DND-41 (cell line): ENCODE results near the gene PLPP7.

Source experiments
- ATAC-seq: fragments of 200-7000 bp; cut with Tn5 transposase; 3 replicates; pipeline ENCODE4 v1.9.1; 2021; ENCODE audit warnings: low read depth; ENCODE audit not compliant: insufficient read depth
- DNase-seq: peaks from one replicate; pipeline ENCODE4 v3.0.0-alpha.2; 2020
- H2AFZ ChIP-seq: 2 replicates; pipeline ENCODE4 v1.6.0; 2012; ENCODE audit warnings: low read depth, low read length
- H3K27ac ChIP-seq: 2 replicates; pipeline ENCODE4 v1.5.1; 2012; ENCODE audit warnings: low read length, inconsistent platforms
- H3K27me3 ChIP-seq: fragments of 200-600 bp; sonication (generic); 2 replicates; pipeline ENCODE4 v1.6.0; 2012; ENCODE audit warnings: low read length, mild to moderate bottlenecking, inconsistent platforms; ENCODE audit not compliant: insufficient read depth, poor library complexity
- H3K36me3 ChIP-seq: 2 replicates; pipeline ENCODE4 v1.5.1; 2012; ENCODE audit warnings: low read length, inconsistent platforms; ENCODE audit not compliant: insufficient read depth
- H3K4me1 ChIP-seq: 2 replicates; pipeline ENCODE4 v1.5.1; 2012; ENCODE audit warnings: mild to moderate bottlenecking, low read length; ENCODE audit not compliant: insufficient read depth
- H3K4me2 ChIP-seq: 2 replicates; pipeline ENCODE4 v1.6.0; 2012; ENCODE audit warnings: mild to moderate bottlenecking, moderate library complexity, low read length, inconsistent platforms; ENCODE audit not compliant: insufficient read depth
- H3K4me3 ChIP-seq, 2 experiments: fragments of 200-600 bp in 1 of 2; shearing (Covaris generic) in 1 of 2; 2 replicates each; pipeline ENCODE4 v1.5.1; 2012 to 2016; ENCODE audit warnings: inconsistent platforms in 2 of 2, low read length in 2 of 2, mild to moderate bottlenecking in 2 of 2, low read depth in 1 of 2, moderate library complexity in 1 of 2
- H3K79me2 ChIP-seq: 2 replicates; pipeline ENCODE4 v1.6.0; 2012; ENCODE audit warnings: low read length, inconsistent platforms; ENCODE audit not compliant: insufficient read depth
- H3K9ac ChIP-seq: 2 replicates; pipeline ENCODE4 v1.6.0; 2012; ENCODE audit warnings: low read depth, mild to moderate bottlenecking, inconsistent platforms, low read length, moderate library complexity
- H3K9me3 ChIP-seq: 2 replicates; pipeline ENCODE4 v1.5.1; 2012; ENCODE audit warnings: low read length, moderate library complexity, mild to moderate bottlenecking, inconsistent platforms; ENCODE audit not compliant: insufficient read depth, severe bottlenecking
- H4K20me1 ChIP-seq: 2 replicates; pipeline ENCODE4 v1.6.0; 2012; ENCODE audit warnings: low read length; ENCODE audit not compliant: insufficient read depth
- CTCF ChIP-seq: IDR thresholded peaks from 2 replicates; pipeline ENCODE4 v1.5.1; 2012; ENCODE audit warnings: borderline replicate concordance, low read length, moderate library complexity, mild to moderate bottlenecking; ENCODE audit not compliant: poor library complexity, severe bottlenecking; ENCODE audit errors: extremely low read depth
- EZH2 ChIP-seq: IDR thresholded peaks from 3 replicates; pipeline ENCODE4 v1.6.1; 2012; ENCODE audit warnings: borderline replicate concordance, low read depth, mild to moderate bottlenecking, moderate library complexity, low read length, inconsistent platforms; ENCODE audit not compliant: severe bottlenecking

PLPP7 gene

GRCh38 chr9:131258698-131259431 is 30.7 kb upstream of the PLPP7 start:
- no peaks in the 10 kb centered on the region for H3K9me3 ChIP-seq
- peaks cover 40% of the 10 kb centered on the region for H3K79me2 ChIP-seq
- DNase-seq (no peak), ATAC-seq (no peak)
- H4K20me1 ChIP-seq, result peaks cover 13% of the 10 kb centered on the region; the same call in 1 of the 2 replicates
- peaks cover 44% of the 10 kb centered on the region for H3K4me1 ChIP-seq
- TF ChIP-seq CTCF, result no peak
- TF ChIP-seq EZH2, result no peak
- H2AFZ ChIP-seq, result no peak overlapping the region
- peaks cover 56% of the 10 kb centered on the region for H3K36me3 ChIP-seq
- H3K27me3 ChIP-seq, result no peaks in the 10 kb centered on the region
- no peak overlapping the region for H3K4me2 ChIP-seq
- H3K9ac ChIP-seq, result no peak overlapping the region; the same call in 1 of the 2 replicates
- H3K27ac ChIP-seq, result peak overlapping the region; percentile 100
- H3K4me3 ChIP-seq, result no peak overlapping the region

- ATAC-seq, result no peak
- H3K36me3 ChIP-seq, result peaks cover 62% of the 10 kb centered on the region
- no peak overlapping the region for H3K9ac ChIP-seq
- H3K27me3 ChIP-seq, result no peaks in the 10 kb centered on the region
- H3K4me3 ChIP-seq, result no peak overlapping the region
- no peak overlapping the region for H2AFZ ChIP-seq
- H3K9me3 ChIP-seq, result no peaks in the 10 kb centered on the region
- H3K4me1 ChIP-seq, result peaks cover 38% of the 10 kb centered on the region
- DNase-seq, result no peak
- peaks cover 46% of the 10 kb centered on the region for H3K79me2 ChIP-seq
- peaks cover 14% of the 10 kb centered on the region; the same call in 1 of the 2 replicates for H4K20me1 ChIP-seq
- TF ChIP-seq EZH2, result no peak
- TF ChIP-seq CTCF, result no peak
- H3K27ac ChIP-seq, result no peak overlapping the region
- H3K4me2 ChIP-seq, result no peak overlapping the region
These were observed 30.1 kb upstream of the PLPP7 start for GRCh38 chr9:131259432-131259898.

- H4K20me1 ChIP-seq, result peaks cover 14% of the 10 kb centered on the region; the same call in 1 of the 2 replicates
- H3K27ac ChIP-seq, result no peak overlapping the region
- peaks cover 48% of the 10 kb centered on the region for H3K79me2 ChIP-seq
These were observed 29.5 kb upstream of the PLPP7 start for GRCh38 chr9:131259916-131260597.

More at GRCh38 chr9:131259916-131260597, 29.5 kb upstream of the PLPP7 start:
- H3K27me3 ChIP-seq, result no peaks in the 10 kb centered on the region
- H3K9ac ChIP-seq, result no peak overlapping the region
- peaks cover 62% of the 10 kb centered on the region for H3K36me3 ChIP-seq
- DNase-seq, result no peak
- TF ChIP-seq EZH2 (no peak), CTCF (no peak)
- ATAC-seq, result no peak
- H3K4me3 ChIP-seq, result no peak overlapping the region
- peaks cover 33% of the 10 kb centered on the region for H3K4me1 ChIP-seq
- H3K4me2 ChIP-seq, result no peak overlapping the region
- H2AFZ ChIP-seq, result no peak overlapping the region
- H3K9me3 ChIP-seq, result no peaks in the 10 kb centered on the region
